OCI-LY1 (cell line): Measurements from ENCODE around the gene HOXC13.

Experiments
- H2AFZ ChIP-seq: fragments of 200-600 bp; sonication (generic), shearing (Covaris generic); 2 replicates; pipeline ENCODE4 v1.6.0; 2014; ENCODE audit warnings: antibody characterized with exemption, mild to moderate bottlenecking, low read length
- H3F3A ChIP-seq: fragments of 200-600 bp; sonication (generic), shearing (Covaris generic); 2 replicates; pipeline ENCODE4 v1.6.0; 2014; ENCODE audit warnings: mild to moderate bottlenecking, antibody characterized with exemption, low read length, moderate library complexity; ENCODE audit not compliant: insufficient read depth
- H3K27ac ChIP-seq: fragments of 200-600 bp; sonication (generic); 2 replicates; pipeline ENCODE4 v1.5.1; 2014; ENCODE audit warnings: low read length, mixed run types, mild to moderate bottlenecking, low read depth; ENCODE audit not compliant: poor library complexity, severe bottlenecking
- H3K27me3 ChIP-seq: fragments of 200-600 bp; sonication (generic); 2 replicates; pipeline ENCODE4 v1.6.0; 2014; ENCODE audit warnings: antibody characterized with exemption, mild to moderate bottlenecking, low read length, moderate library complexity; ENCODE audit not compliant: insufficient read depth
- H3K36me3 ChIP-seq: fragments of 200-600 bp; sonication (generic); 2 replicates; pipeline ENCODE4 v1.6.1; 2014; ENCODE audit warnings: mild to moderate bottlenecking, antibody characterized with exemption, low read length, moderate library complexity, mixed read lengths; ENCODE audit not compliant: insufficient read depth
- H3K4me1 ChIP-seq: fragments of 200-600 bp; sonication (generic); 2 replicates; pipeline ENCODE4 v1.5.1; 2014; ENCODE audit warnings: mild to moderate bottlenecking, low read length, moderate library complexity; ENCODE audit not compliant: insufficient read depth, severe bottlenecking
- H3K4me2 ChIP-seq: fragments of 200-600 bp; sonication (generic), shearing (Covaris generic); 2 replicates; pipeline ENCODE4 v1.6.1; 2014; ENCODE audit warnings: low read length
- H3K4me3 ChIP-seq: fragments of 200-600 bp; sonication (generic); 2 replicates; pipeline ENCODE4 v1.5.1; 2014; ENCODE audit warnings: low read length, low read depth, mild to moderate bottlenecking, mixed read lengths; ENCODE audit not compliant: poor library complexity, severe bottlenecking
- H3K79me2 ChIP-seq: fragments of 200-600 bp; shearing (Covaris generic); 2 replicates; pipeline ENCODE4 v1.6.1; 2016; ENCODE audit warnings: mixed run types, low read length, mixed read lengths; ENCODE audit not compliant: insufficient read depth
- H3K9ac ChIP-seq: fragments of 200-600 bp; sonication (generic), shearing (Covaris generic); 2 replicates; pipeline ENCODE4 v1.6.1; 2014; ENCODE audit warnings: mild to moderate bottlenecking, low read length, mixed read lengths
- H3K9me2 ChIP-seq: fragments of 200-600 bp; sonication (generic), shearing (Covaris generic); 2 replicates; pipeline ENCODE4 v1.6.1; 2014; ENCODE audit warnings: low read depth, mild to moderate bottlenecking, low read length, mixed read lengths
- H3K9me3 ChIP-seq: fragments of 200-600 bp; shearing (Covaris generic); 2 replicates; pipeline ENCODE4 v1.6.1; 2014; ENCODE audit warnings: low read length, mixed read lengths
- H4K20me1 ChIP-seq: fragments of 200-600 bp; sonication (generic), shearing (Covaris generic); 2 replicates; pipeline ENCODE4 v1.6.0; 2016; ENCODE audit warnings: mild to moderate bottlenecking, low read length; ENCODE audit not compliant: insufficient read depth
- EZH2 ChIP-seq: fragments of 200-600 bp; sonication (generic), shearing (Covaris generic); IDR thresholded peaks from 2 replicates; pipeline ENCODE4 v1.8.0; 2017; ENCODE audit warnings: borderline replicate concordance, mixed run types, mild to moderate bottlenecking, antibody characterized with exemption, low read length, moderate library complexity, mixed read lengths
- TF ChIP-seq, protein P1 (sequence below): fragments of 200-600 bp; sonication (generic), shearing (Covaris generic); IDR thresholded peaks from 2 replicates; pipeline ENCODE4 v1.5.1; 2017; ENCODE audit warnings: mild to moderate bottlenecking, antibody characterized with exemption, low read length, moderate library complexity, mixed read lengths

Gene HOXC13

DNA sequence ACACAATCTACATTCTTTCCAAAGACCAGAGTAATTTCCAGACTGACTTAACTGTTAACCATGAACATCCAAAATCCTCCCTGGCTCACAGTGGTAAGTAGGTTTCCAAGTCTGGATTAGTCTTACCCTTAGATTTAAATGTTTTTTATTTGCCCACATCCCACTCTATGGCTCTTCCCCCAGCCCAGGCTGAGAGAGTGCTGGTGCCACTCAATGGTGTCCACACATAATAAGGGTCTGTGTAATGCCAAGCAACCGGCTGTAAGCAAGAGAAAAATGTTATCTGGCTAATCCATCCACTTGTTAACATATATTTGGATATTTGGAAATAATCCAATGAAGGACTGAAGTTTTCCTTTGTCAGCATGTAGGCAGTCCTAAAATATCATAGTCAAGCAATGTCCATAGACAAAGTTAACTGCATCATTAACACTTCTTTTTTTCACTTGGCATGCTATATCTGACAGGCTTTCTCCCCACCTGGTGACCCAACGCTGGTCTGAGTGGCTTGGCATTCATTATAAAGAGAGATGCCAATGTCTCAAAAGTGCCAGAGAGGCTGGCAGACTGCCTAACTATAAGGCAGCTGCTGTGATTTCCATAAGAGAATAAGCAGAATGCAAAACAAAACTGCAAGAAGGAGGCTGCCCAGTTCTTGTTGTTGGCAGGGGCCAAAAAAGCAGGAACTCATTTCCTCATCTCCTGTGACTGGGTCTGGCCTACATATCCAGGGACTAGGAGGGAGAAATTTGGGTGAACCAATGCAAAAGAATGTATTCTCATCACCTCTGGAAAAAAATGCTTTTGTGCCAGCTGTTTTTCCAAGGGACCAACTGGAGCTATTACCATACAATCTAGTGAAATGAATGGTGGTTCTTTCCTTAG lies 13.9 kb upstream of the HOXC13 start:
- Histone ChIP-seq H3K9ac (no peak overlapping the region), H3F3A (no peaks in the 10 kb centered on the region), H3K36me3 (no peaks in the 10 kb centered on the region), H3K4me2 (no peak overlapping the region), H2AFZ (no peak overlapping the region), H3K9me3 (no peaks in the 10 kb centered on the region), H3K27ac (no peak overlapping the region), H3K27me3 (0 out of 2 replicates have a peak, but pooled peaks cover 4% of the 10 kb centered on the region), H3K79me2 (no peaks in the 10 kb centered on the region), H3K4me3 (no peak overlapping the region), H4K20me1 (no peaks in the 10 kb centered on the region), H3K9me2 (no peaks in the 10 kb centered on the region), H3K4me1 (no peaks in the 10 kb centered on the region)
- TF ChIP-seq EZH2: no peak
- TF ChIP-seq, protein P1, sequence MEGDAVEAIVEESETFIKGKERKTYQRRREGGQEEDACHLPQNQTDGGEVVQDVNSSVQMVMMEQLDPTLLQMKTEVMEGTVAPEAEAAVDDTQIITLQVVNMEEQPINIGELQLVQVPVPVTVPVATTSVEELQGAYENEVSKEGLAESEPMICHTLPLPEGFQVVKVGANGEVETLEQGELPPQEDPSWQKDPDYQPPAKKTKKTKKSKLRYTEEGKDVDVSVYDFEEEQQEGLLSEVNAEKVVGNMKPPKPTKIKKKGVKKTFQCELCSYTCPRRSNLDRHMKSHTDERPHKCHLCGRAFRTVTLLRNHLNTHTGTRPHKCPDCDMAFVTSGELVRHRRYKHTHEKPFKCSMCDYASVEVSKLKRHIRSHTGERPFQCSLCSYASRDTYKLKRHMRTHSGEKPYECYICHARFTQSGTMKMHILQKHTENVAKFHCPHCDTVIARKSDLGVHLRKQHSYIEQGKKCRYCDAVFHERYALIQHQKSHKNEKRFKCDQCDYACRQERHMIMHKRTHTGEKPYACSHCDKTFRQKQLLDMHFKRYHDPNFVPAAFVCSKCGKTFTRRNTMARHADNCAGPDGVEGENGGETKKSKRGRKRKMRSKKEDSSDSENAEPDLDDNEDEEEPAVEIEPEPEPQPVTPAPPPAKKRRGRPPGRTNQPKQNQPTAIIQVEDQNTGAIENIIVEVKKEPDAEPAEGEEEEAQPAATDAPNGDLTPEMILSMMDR: no peak

GRCh38 chr12:53927220-53928029 lies 11.2 kb upstream of the HOXC13 start:
- no peak overlapping the region for H3K27ac ChIP-seq
- no peak overlapping the region for H3K4me3 ChIP-seq
- H2AFZ ChIP-seq: no peak overlapping the region
- 0 out of 2 replicates have a peak, but pooled peaks cover 4% of the 10 kb centered on the region for H3K27me3 ChIP-seq
- H3K9me3 ChIP-seq: no peaks in the 10 kb centered on the region
- H3K9me2 ChIP-seq: no peaks in the 10 kb centered on the region
- no peaks in the 10 kb centered on the region for H3F3A ChIP-seq
- TF ChIP-seq, protein P1: no peak
- no peak for TF ChIP-seq EZH2
- H3K4me2 ChIP-seq: no peak overlapping the region
- H3K79me2 ChIP-seq: no peaks in the 10 kb centered on the region
- H3K36me3 ChIP-seq: no peaks in the 10 kb centered on the region
- H4K20me1 ChIP-seq: no peaks in the 10 kb centered on the region
- H3K9ac ChIP-seq: no peak overlapping the region
- H3K4me1 ChIP-seq: no peaks in the 10 kb centered on the region

- Histone ChIP-seq H4K20me1 (no peaks in the 10 kb centered on the region), H3K79me2 (no peaks in the 10 kb centered on the region), H3K4me2 (no peak overlapping the region), H3K9me2 (no peaks in the 10 kb centered on the region), H3K9me3 (no peaks in the 10 kb centered on the region), H3K27me3 (0 out of 2 replicates have a peak, but pooled peaks cover 4% of the 10 kb centered on the region), H3K4me1 (no peaks in the 10 kb centered on the region), H3K27ac (no peak overlapping the region), H2AFZ (no peak overlapping the region), H3K9ac (no peak overlapping the region), H3F3A (no peaks in the 10 kb centered on the region), H3K36me3 (no peaks in the 10 kb centered on the region), H3K4me3 (no peak overlapping the region)
- TF ChIP-seq EZH2: no peak
- TF ChIP-seq, protein P1: no peak
These were observed 10.4 kb upstream of the HOXC13 start for GRCh38 chr12:53928054-53928835.
